ENCODE measurements around the gene TMEM81. TPM values are rescaled to one million over a fixed set of nuclear protein-coding genes. Genes with fewer than 3 reads are reported as not detected.

Gene TMEM81
- total RNA-seq, 1 experiment from 2014 or later: 4.4 TPM

DNA sequence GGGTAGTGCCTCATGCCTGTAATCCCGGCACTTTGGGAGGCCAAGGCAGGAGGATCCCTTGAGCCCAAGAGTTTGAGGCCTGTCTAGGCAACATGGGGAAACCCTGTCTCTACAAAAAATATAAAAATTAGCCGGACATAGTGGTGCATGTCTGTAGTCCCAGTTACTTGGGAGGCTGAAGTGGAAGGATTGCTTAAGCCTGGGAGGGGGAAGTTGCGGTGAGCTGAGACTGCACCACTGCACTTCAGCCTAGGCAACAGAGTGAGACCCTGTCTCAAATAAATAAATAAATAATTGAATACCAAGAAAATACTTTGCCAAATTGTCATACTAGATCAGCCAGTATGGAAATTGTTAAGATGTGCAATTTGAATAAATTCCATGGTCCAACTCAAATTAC, 43.4 kb upstream of the TMEM81 start:
- Mint-ChIP-seq H3K4me3 (ENCODE audit: low read depth, unreplicated experiment) (no peak overlapping the region), H3K27ac (ENCODE audit: unreplicated experiment) (no peak overlapping the region), H3K27me3 (ENCODE audit: unreplicated experiment) (no peaks in the 10 kb centered on the region), H3K4me1 (ENCODE audit: low read depth, unreplicated experiment) (no peaks in the 10 kb centered on the region), H3K36me3 (ENCODE audit: insufficient read depth, unreplicated experiment) (peaks cover under 1% of the 10 kb centered on the region), H3K9me3 (ENCODE audit: low read depth, unreplicated experiment) (no peaks in the 10 kb centered on the region)
- CTCF ChIA-PET: no interaction called here
- intact Hi-C loops (cut with micrococcal nuclease; ENCODE audit: unreplicated experiment): no loop called here
- no peak for TF ChIP-seq CTCF (IDR thresholded peaks at IDR 0.05; ENCODE audit: unreplicated experiment)
- no peak for DNase-seq
- no TSS peak for BruUV-seq (replicated peaks)

- peaks cover 28% of the 10 kb centered on the region for H3K36me3 Mint-ChIP-seq (ENCODE audit: insufficient read depth, unreplicated experiment)
- no peak for DNase-seq
- no TSS peak for BruUV-seq (replicated peaks)
- no peak overlapping the region for H3K27ac Mint-ChIP-seq (ENCODE audit: unreplicated experiment)
- CTCF ChIA-PET: no interaction called here
- peaks cover 20% of the 10 kb centered on the region for H3K4me1 Mint-ChIP-seq (ENCODE audit: low read depth, unreplicated experiment)
- intact Hi-C loops (cut with micrococcal nuclease; ENCODE audit: unreplicated experiment): loop anchor here (5.0 kb wide), 1 partner anchor 133 kb away; no protein-coding TSS in a partner anchor
- no peak overlapping the region for H3K4me3 Mint-ChIP-seq (ENCODE audit: low read depth, unreplicated experiment)
- TF ChIP-seq CTCF (IDR thresholded peaks at IDR 0.05; ENCODE audit: unreplicated experiment): no peak
- H3K9me3 Mint-ChIP-seq (ENCODE audit: low read depth, unreplicated experiment): no peaks in the 10 kb centered on the region
- H3K27me3 Mint-ChIP-seq (ENCODE audit: unreplicated experiment): no peaks in the 10 kb centered on the region
Measured at GRCh38 chr1:205124726-205125125, 40.5 kb upstream of the TMEM81 start.

DNA sequence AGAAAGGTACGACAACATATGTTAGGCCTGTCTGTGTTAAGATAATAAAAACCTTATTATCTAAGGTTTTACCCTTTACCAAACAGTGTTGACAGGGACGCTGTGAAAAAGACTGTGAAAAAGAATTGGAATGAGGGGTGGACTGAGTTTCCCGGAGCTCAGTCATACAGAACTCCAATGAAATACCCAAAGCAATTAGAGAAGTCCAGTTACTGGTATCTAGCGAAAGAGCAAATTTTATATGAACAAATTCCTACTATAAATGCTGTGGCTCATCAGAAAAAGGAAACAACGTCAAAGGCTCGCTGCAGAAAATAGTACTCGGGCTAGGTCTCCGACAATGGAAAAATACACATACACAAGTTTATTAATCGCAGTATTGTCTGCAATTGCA, 38.2 kb upstream of the TMEM81 start:
- CTCF ChIA-PET: interaction anchor here (2.2 to 2.9 kb wide), 2 partner anchors 19 to 134 kb away, joined by 10 to 12 read pairs; no protein-coding TSS in a partner anchor
- DNase-seq: no peak
- intact Hi-C loops (cut with micrococcal nuclease; ENCODE audit: unreplicated experiment): loop anchor here (5.0 kb wide), 1 partner anchor 135 kb away; no protein-coding TSS in a partner anchor
- peak overlapping the region; percentile 94 for H3K27ac Mint-ChIP-seq (ENCODE audit: unreplicated experiment)
- TF ChIP-seq CTCF (IDR thresholded peaks at IDR 0.05; ENCODE audit: unreplicated experiment): no peak
- peaks cover 32% of the 10 kb centered on the region for H3K36me3 Mint-ChIP-seq (ENCODE audit: insufficient read depth, unreplicated experiment)
- no peaks in the 10 kb centered on the region for H3K27me3 Mint-ChIP-seq (ENCODE audit: unreplicated experiment)
- peak overlapping the region; percentile 93 for H3K4me3 Mint-ChIP-seq (ENCODE audit: low read depth, unreplicated experiment)
- BruUV-seq (replicated peaks): no TSS peak
- peaks cover 34% of the 10 kb centered on the region for H3K4me1 Mint-ChIP-seq (ENCODE audit: low read depth, unreplicated experiment)
- no peaks in the 10 kb centered on the region for H3K9me3 Mint-ChIP-seq (ENCODE audit: low read depth, unreplicated experiment)

GRCh38 chr1:205121660-205122488, 37.6 kb upstream of the TMEM81 start, which contains the start of gene RBBP5:
RBBP5 (minus strand) TSS chr1:205121978; CDS start chr1:205121873, 105 bp downstream.
- DNase-seq: peak; percentile 98
- Mint-ChIP-seq H3K4me1 (ENCODE audit: low read depth, unreplicated experiment) (peaks cover 34% of the 10 kb centered on the region), H3K9me3 (ENCODE audit: low read depth, unreplicated experiment) (no peaks in the 10 kb centered on the region), H3K36me3 (ENCODE audit: insufficient read depth, unreplicated experiment) (peaks cover 32% of the 10 kb centered on the region), H3K27me3 (ENCODE audit: unreplicated experiment) (no peaks in the 10 kb centered on the region), H3K27ac (ENCODE audit: unreplicated experiment) (peak within 1 kb of the TSS; percentile 94), H3K4me3 (ENCODE audit: low read depth, unreplicated experiment) (peak within 1 kb of the TSS; percentile 93)
- BruUV-seq (replicated peaks): no TSS peak
- intact Hi-C loops (cut with micrococcal nuclease; ENCODE audit: unreplicated experiment): loop anchor here (5.0 kb wide), 1 partner anchor 135 kb away; no protein-coding TSS in a partner anchor
- TF ChIP-seq CTCF (IDR thresholded peaks at IDR 0.05; ENCODE audit: unreplicated experiment): peak; percentile 69
- CTCF ChIA-PET: interaction anchor here (0.7 to 2.9 kb wide), 5 partner anchors 13 to 134 kb away, joined by 3 to 12 read pairs (median 3); no protein-coding TSS in a partner anchor

Measured in Calu3 (cell line).